OCI-LY3 (cell line): ENCODE measurements around the gene CEACAM6.

Source experiments
- CTCF ChIP-seq: fragments of 200-600, 300-600 bp; sonication (generic); IDR thresholded peaks from 2 replicates; pipeline ENCODE4 v1.5.1; 2014; ENCODE audit warnings: antibody characterized with exemption, low read length, low read depth
- EZH2phosphoT487 ChIP-seq: fragments of 200-600 bp; shearing (Covaris generic); IDR thresholded peaks from 2 replicates; pipeline ENCODE4 v1.6.1; 2018; ENCODE audit warnings: antibody characterized with exemption, mixed run types, low read depth

GRCh38 chr19:41711376-41712261, 43.7 kb upstream of the CEACAM6 start:
- no peak for TF ChIP-seq CTCF
- TF ChIP-seq EZH2phosphoT487: no peak
